GM21367 (cell line): ENCODE data around the gene FDCSP.
A peak's percentile ranks its signal among the peaks of the same experiment; 100 is the strongest.
"Not testable (repeated sequence)": the region's sequence is repeated elsewhere in the genome, so short reads cannot be mapped to it uniquely, and the experiment has no call there.

Experiments
- ATAC-seq: cut with Tn5 transposase; IDR thresholded peaks from one replicate; pipeline ENCODE4 v1.9.1; 2021; ENCODE audit not compliant: unreplicated experiment

Gene FDCSP

GRCh38 chr4:70225824-70226223, at the start of gene FDCSP:
TSS of gene FDCSP (plus strand) at chr4:70226124. CDS start at chr4:70231195, 5,071 bp downstream.
- ATAC-seq = no peak

GRCh38 chr4:70177090-70177489, 48.8 kb upstream of the FDCSP start:
- no peak for ATAC-seq

- no peak for ATAC-seq
Measured at GRCh38 chr4:70178075-70178660, 47.8 kb upstream of the FDCSP start.

GRCh38 chr4:70179811-70180210, 46.1 kb upstream of the FDCSP start:
- no peak for ATAC-seq

- no peak for ATAC-seq
Measured at GRCh38 chr4:70181864-70182263, 44.1 kb upstream of the FDCSP start.

- ATAC-seq = no peak
Measured at GRCh38 chr4:70182517-70183167, 43.3 kb upstream of the FDCSP start.

- peak; percentile 86 for ATAC-seq
Measured at GRCh38 chr4:70183168-70183939, 42.6 kb upstream of the FDCSP start.

GRCh38 chr4:70183940-70184246, 42.0 kb upstream of the FDCSP start:
- ATAC-seq = no peak

GRCh38 chr4:70187216-70187615, 38.7 kb upstream of the FDCSP start:
- ATAC-seq = no peak

GRCh38 chr4:70190579-70190978, 35.3 kb upstream of the FDCSP start:
- ATAC-seq = no peak

- ATAC-seq = no peak
Measured at GRCh38 chr4:70191647-70192046, 34.3 kb upstream of the FDCSP start.

GRCh38 chr4:70192895-70193294, 33.0 kb upstream of the FDCSP start:
- no peak for ATAC-seq

- ATAC-seq = no peak
Measured at GRCh38 chr4:70195425-70195824, 30.5 kb upstream of the FDCSP start, which contains the start of gene ODAM. TSS of gene ODAM (plus strand) at chr4:70195725. CDS start at chr4:70196544, 819 bp downstream.

- no peak for ATAC-seq
Measured at GRCh38 chr4:70196857-70197256, 29.1 kb upstream of the FDCSP start.

- no peak for ATAC-seq
Measured at GRCh38 chr4:70197842-70198241, 28.1 kb upstream of the FDCSP start.

- no peak for ATAC-seq
Measured at GRCh38 chr4:70203601-70204000, 22.3 kb upstream of the FDCSP start.

GRCh38 chr4:70212752-70213151, 13.2 kb upstream of the FDCSP start:
- ATAC-seq = not testable (repeated sequence)

GRCh38 chr4:70216109-70216508, 9.8 kb upstream of the FDCSP start:
- ATAC-seq = not testable (repeated sequence)

- ATAC-seq = not testable (repeated sequence)
Measured at GRCh38 chr4:70216550-70216949, 9.4 kb upstream of the FDCSP start.

GRCh38 chr4:70221389-70221788, 4.5 kb upstream of the FDCSP start:
- not testable (repeated sequence) for ATAC-seq

- ATAC-seq = not testable (repeated sequence)
Measured at GRCh38 chr4:70221818-70222217, 4.1 kb upstream of the FDCSP start.

- ATAC-seq = no peak
Measured at GRCh38 chr4:70236125-70236524, 10.2 kb downstream of the FDCSP start.
